Ovary (tissue), 9 donors: ENCODE results near the gene PARN. TPM values are rescaled to one million over a fixed set of nuclear protein-coding genes. Genes with fewer than 3 reads are reported as not detected.
"Not testable (repeated sequence)": the region's sequence is repeated elsewhere in the genome, so short reads cannot be mapped to it uniquely, and the experiment has no call there.

Source experiments
- DNase-seq, 5 donors: peaks; one replicate each; pipeline ENCODE4 v3.0.0-alpha.2; 2019 to 2020
- H3K27ac ChIP-seq, 2 donors: fragments of 200-600 bp; one replicate each; pipeline versions ENCODE4 v1.5.1 to v1.8.0; 2019 to 2022
- H3K27me3 ChIP-seq: fragments of 200-600 bp; one replicate; pipeline ENCODE4 v1.8.0; 2022
- H3K36me3 ChIP-seq: fragments of 200-600 bp; sonication (generic); one replicate; pipeline ENCODE4 v1.5.1; 2019
- H3K4me1 ChIP-seq: one replicate; pipeline ENCODE4 v1.8.1; 2013; ENCODE audit warnings: mild to moderate bottlenecking, moderate library complexity; ENCODE audit not compliant: insufficient read depth
- H3K4me3 ChIP-seq: fragments of 200-600 bp; sonication (generic); one replicate; pipeline ENCODE4 v1.5.1; 2017
- H3K9me3 ChIP-seq, 2 donors: fragments of 200-600 bp in 1 of 2; sonication (generic) in 1 of 2; one replicate each; pipeline versions ENCODE4 v1.5.1 to v1.8.1; 2013 to 2019; ENCODE audit warnings: mild to moderate bottlenecking in 1 of 2, moderate library complexity in 1 of 2
- CTCF ChIP-seq, 3 donors: fragments of 450-650 bp in 2 of 3; fragments of 200-600 bp in 1 of 3; IDR thresholded peaks; one replicate each; pipeline versions ENCODE4 v1.5.1 to v1.8.0; 2016 to 2022; ENCODE audit warnings: antibody characterized with exemption in 3 of 3, mild to moderate bottlenecking in 1 of 3
- EP300 ChIP-seq: sonication (generic); formaldehyde crosslinking; IDR thresholded peaks from one replicate; pipeline ENCODE4 v1.6.1; 2017; ENCODE audit warnings: antibody characterized with exemption
- POLR2A ChIP-seq: fragments of 450-650 bp; IDR thresholded peaks from one replicate; pipeline ENCODE4 v1.6.1; 2017; ENCODE audit warnings: antibody characterized with exemption, mild to moderate bottlenecking, moderate library complexity
- WGBS, 3 donors: extraction: QIAGEN DNeasy Blood & Tissue Kit in 1 of 3; methylation state at CpG; one replicate each; pipeline versions ENCODE4 v1.1.5 to v1.1.7; 2013 to 2017; 5-methylcytosine and 5-hydroxymethylcytosine counted together
- intact Hi-C, 4 donors: fragments of 100-400 bp; cut with DNase I; formaldehyde crosslinking; loops; one replicate each; pipeline versions ENCODE4 v1.11.0 to v1.15.1; 2022 to 2023
- polyA plus RNA-seq, 2 donors: library from polyadenylated mRNA; stranded (reverse); fragments of 200-250 nt in 1 of 2; fragments of 350-450 nt in 1 of 2; fragmentation: Illumina TruSeq in 1 of 2; extraction: RNeasy Lipid Tissue Mini Kit (QIAGEN cat#74804) in 1 of 2; gene quantifications; one replicate each; pipeline ENCODE4 v1.2.3, GENCODE V29; 2013 to 2014
- total RNA-seq, 7 donors: library from RNA; depleted of rRNA in 2 of 7; stranded (reverse); fragments of >200 nt in 2 of 7; fragmentation: NEBNext Ultra II Directional in 3 of 7; extraction: Animal tissue kit (Norgen Biotek cat#: 25700) in 3 of 7; gene quantifications; one replicate each; pipeline versions ENCODE4 v1.1.0 to v1.2.4, GENCODE V29; 2016 to 2023
- donor health status: DM: no; HTN: no; CAD: no; lungs with moderate emphysema.
- donor health status: DM: no; HTN: no; CAD: no.
- donor health status: Bipolar disorder and iron deficiency.
- donor health status: DM: yes; HTN: yes; CAD: no.
- donor health status: DM: no; HTN: no; CAD: no.
- donor health status: DM: yes; HTN: yes; CAD: no.

Gene PARN
- total and polyA plus RNA-seq, 9 donors = 19.5 to 42.0 (median 29.0) TPM

DNA sequence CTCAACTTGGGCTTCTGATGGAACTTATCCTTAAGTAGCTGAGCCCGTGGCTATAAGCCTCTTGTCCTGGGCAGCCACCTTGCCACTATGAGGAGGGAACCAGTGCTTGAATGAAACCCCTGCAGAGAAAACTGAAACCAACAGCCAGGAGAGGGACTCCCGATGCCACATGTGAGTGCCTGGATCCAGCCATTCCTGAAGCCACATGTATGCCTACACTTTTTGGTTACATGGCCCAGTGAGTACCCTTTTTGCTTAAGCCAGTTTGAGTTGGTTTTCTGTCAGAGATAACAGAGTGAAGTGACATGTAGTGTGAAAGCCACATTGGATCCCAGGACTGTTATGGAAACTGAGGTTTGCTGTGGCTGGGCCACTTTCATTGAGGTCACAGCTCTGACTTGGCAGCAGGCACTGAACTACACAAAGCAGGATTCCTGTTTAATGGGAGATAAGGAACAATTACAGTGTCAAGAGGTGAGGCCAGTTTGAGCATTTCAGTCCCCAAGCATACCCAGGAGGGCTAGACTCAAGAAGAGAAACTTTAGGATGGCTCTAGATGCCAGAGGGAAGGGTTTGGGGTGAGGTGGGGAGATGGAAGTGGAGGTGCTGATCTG is 222.2 kb downstream of the PARN start:
- Histone ChIP-seq H3K36me3 (no peaks in the 10 kb centered on the region), H3K9me3 (no peaks in the 10 kb centered on the region), H3K27ac (no peak overlapping the region), H3K4me3 (no peak overlapping the region), H3K4me1 (no peaks in the 10 kb centered on the region), H3K27me3 (no peaks in the 10 kb centered on the region)
- intact Hi-C loops = loop anchor here in 1 of 4 donors (10.0 kb wide), 1 partner anchor 117 kb away; no protein-coding TSS in a partner anchor
- TF ChIP-seq EP300 (no peak), CTCF (IDR thresholded peaks at IDR 0.05) (no peak), POLR2A (no peak)
- no peak for DNase-seq
- WGBS, 3 donors = 93 to 97% (median 93%) methylated on average over 2 of the region's 2 CpGs

- peak in 4 of 5 donors; percentile 24 to 56 (median 37) for DNase-seq
- intact Hi-C loops = loop anchor here in 1 of 4 donors (10.0 kb wide), 1 partner anchor 119 kb away; no protein-coding TSS in a partner anchor
- Histone ChIP-seq H3K4me1 (peaks cover 3% of the 10 kb centered on the region), H3K27ac (no peak overlapping the region), H3K9me3 (no peaks in the 10 kb centered on the region), H3K4me3 (no peak overlapping the region), H3K27me3 (no peaks in the 10 kb centered on the region), H3K36me3 (no peaks in the 10 kb centered on the region)
- TF ChIP-seq POLR2A = no peak
- TF ChIP-seq CTCF (IDR thresholded peaks at IDR 0.05) = no peak
- no peak for TF ChIP-seq EP300
- WGBS, 3 donors = 47 to 58% (median 50%) methylated on average over 27 to 43 of the region's 43 CpGs
These were observed 224.2 kb downstream of the PARN start for GRCh38 chr16:14405611-14406537.

DNA sequence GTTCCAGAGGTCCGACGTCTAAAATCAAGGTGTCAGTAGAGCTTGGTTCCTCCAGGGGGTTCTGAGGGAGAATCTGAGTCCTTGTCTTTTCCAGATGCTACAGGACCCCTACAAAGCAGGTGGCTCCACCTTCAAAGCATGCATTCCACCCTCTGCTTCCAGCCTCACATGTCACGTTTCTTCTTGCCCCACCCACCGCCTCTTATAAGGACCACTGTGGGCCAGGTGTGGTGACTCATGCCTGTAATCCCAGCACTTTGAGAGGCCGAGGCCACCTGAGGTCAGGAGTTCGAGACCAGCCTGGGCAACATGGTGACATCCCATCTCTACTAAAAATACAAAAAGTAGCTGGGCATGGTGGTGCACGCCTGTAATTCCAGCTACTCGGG is 227.1 kb downstream of the PARN start:
- WGBS, 3 donors = 84 to 92% (median 88%) methylated on average over 8 of the region's 8 CpGs

DNA sequence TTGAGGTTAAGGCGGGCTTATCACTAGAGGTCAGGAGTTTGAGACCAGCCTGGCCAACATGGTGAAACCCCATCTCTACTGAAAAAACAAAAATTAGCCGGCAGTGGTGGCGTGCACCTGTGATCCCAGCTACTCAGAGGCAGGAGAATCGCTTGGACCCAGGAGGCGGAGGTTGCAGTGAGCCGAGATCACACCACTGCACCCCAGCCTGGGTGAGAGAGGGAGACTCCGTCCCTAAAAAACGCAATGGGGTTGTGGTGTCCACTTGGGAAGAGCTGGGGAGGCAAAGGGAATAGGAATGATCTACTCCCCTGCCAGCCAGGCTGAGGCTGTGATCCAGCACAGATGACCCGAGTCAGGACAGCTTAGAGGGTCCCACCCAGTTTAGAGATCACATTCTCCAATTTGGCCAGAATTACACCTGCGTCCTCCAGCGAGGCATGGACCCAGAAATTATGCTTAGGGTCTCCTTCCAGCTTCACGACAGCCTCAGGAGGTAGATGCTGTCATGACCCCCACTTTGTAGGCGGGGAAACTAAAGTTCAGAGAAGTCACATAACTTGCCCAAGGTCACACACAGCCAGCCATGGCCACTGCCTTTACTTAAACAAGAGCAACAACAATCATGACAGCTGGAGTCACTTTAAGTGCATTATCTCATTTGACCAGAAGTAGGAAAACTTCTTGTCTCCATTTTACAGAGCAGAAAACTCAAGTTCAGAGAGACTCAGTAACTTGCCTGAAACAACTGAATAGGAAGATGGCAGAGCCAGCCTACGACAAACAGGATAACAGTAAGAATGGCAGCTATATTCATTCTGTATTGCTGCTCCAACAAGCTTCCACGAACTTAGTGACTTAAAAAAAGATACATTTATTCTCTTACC is 227.7 kb downstream of the PARN start:
- not testable (repeated sequence) for H3K9me3 ChIP-seq, H3K36me3 ChIP-seq, H3K4me3 ChIP-seq, DNase-seq, H3K27me3 ChIP-seq, H3K27ac ChIP-seq
- 85 to 92% (median 89%) methylated on average over 15 of the region's 15 CpGs for WGBS, 3 donors
- H3K4me1 ChIP-seq = peaks cover 10% of the 10 kb centered on the region
- intact Hi-C loops = loop anchor here in 1 of 4 donors (10.0 kb wide), 1 partner anchor 122 kb away; no protein-coding TSS in a partner anchor

More for the DNA sequence above, 227.1 kb downstream of the PARN start:
- not testable (repeated sequence) for DNase-seq, H3K27me3 ChIP-seq, H3K9me3 ChIP-seq, H3K4me3 ChIP-seq, H3K36me3 ChIP-seq, H3K27ac ChIP-seq
- peaks cover 10% of the 10 kb centered on the region for H3K4me1 ChIP-seq
- intact Hi-C loops = loop anchor here in 1 of 4 donors (10.0 kb wide), 1 partner anchor 122 kb away; no protein-coding TSS in a partner anchor

DNA sequence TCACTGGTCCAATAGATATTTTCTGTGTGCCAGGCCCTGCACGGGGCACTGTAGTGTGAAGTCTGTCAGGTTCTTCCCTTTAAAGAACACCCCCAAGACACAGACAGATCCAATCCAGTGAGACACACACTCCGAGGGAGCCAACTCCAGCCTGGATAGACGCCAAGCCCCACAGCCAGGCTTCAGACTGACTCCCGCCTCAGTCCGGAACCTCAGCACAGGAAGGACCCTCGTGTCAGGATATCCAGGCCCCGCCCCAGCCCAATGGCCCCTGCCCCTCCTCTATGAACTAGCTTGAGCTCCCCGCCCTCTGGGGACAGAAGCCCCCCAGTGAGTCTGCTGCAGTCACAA is 228.4 kb downstream of the PARN start:
- not testable (repeated sequence) for H3K9me3 ChIP-seq, H3K27ac ChIP-seq, H3K36me3 ChIP-seq, H3K4me3 ChIP-seq, H3K27me3 ChIP-seq
- H3K4me1 ChIP-seq = peaks cover 10% of the 10 kb centered on the region
- 24 to 55% (median 36%) methylated on average over 7 to 8 of the region's 8 CpGs for WGBS, 3 donors
- peak in 3 of 5 donors; percentile 34 to 63 (median 41) for DNase-seq
- intact Hi-C loops = loop anchor here in 1 of 4 donors (10.0 kb wide), 1 partner anchor 123 kb away; no protein-coding TSS in a partner anchor

DNA sequence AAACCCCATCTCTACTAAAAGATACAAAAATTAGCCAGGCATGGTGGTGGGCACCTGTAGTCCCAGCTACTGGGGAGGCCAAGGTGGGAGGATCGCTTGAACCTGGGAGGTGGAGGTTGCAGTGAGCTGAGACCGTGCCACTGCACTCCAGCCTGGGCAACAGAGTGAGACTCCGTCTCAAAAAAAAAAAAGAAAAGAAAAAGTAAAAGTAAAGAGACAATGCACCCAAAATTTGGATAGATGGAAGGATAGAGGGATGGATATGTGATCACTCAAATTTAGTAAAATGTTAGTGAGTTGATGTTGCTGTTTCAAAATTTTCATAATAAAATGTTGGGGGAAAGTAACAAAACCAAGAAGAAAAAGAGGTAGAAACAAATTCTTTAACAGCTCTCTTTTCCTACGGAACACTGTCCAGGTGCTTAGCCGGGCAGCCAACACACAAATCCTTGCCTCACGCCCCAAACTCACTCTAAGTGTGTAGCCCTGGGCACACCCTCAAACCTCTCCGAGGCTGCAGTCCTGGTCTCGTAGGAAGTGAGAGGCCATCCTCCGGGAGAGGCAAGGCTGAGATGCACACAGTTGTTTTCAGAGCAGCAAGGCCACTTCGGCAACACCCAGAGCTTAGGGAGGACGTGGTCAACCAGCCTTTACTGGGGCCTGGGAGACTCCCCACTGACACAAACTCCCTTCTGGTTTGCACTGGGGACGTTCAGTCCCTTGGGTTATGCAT is 228.9 kb downstream of the PARN start:
- H3K4me1 ChIP-seq = peaks cover 10% of the 10 kb centered on the region
- H3K36me3 ChIP-seq, DNase-seq, H3K9me3 ChIP-seq, H3K4me3 ChIP-seq, H3K27me3 ChIP-seq, H3K27ac ChIP-seq: not testable (repeated sequence)
- 52 to 66% (median 63%) methylated on average over 12 of the region's 12 CpGs for WGBS, 3 donors
- intact Hi-C loops = loop anchor here in 1 of 4 donors (10.0 kb wide), 1 partner anchor 124 kb away; no protein-coding TSS in a partner anchor
